HCT116 (cell line): Measurements from ENCODE around the gene HSBP1. TPM values are rescaled to one million over a fixed set of nuclear protein-coding genes. Genes with fewer than 3 reads are reported as not detected.

Experiments
- ATAC-seq: fragments of 200-7000 bp; cut with Tn5 transposase; 2 replicates; pipeline ENCODE4 v1.9.1; 2020; ENCODE audit warnings: mild to moderate bottlenecking, moderate library complexity
- BruUV-seq: library from RNA; stranded (reverse); fragments of 400-500 nt; replicated peaks from 2 replicates; lab custom pipeline; 2021; lab: Mats Ljungman, UMichigan
- CTCF ChIA-PET: fragments of 300-600 bp; sonication (Branson Sonifier 250); formaldehyde crosslinking; loops from one replicate; lab custom pipeline; 2021; ENCODE audit warnings: antibody characterized with exemption; lab: Charles Lee
- POLR2A ChIA-PET: fragments of 300-600, 350-600 bp; sonication (Branson Sonifier 250); formaldehyde crosslinking; loops from one replicate; lab custom pipeline; 2021; ENCODE audit warnings: antibody characterized with exemption; lab: Charles Lee
- RAD21 ChIA-PET, 2 experiments: fragments of 300-600 bp; sonication (Branson Sonifier 250); formaldehyde crosslinking; loops; one replicate each; lab custom pipeline; 2023; ENCODE audit warnings: low total read pairs in 2 of 2; ENCODE audit not compliant: uncharacterized antibody in 2 of 2, unreplicated experiment in 2 of 2, low non-redundant PET in 1 of 2; lab: Charles Lee
- DNase-seq: peaks from one replicate; pipeline ENCODE4 v3.0.0-alpha.2; 2010; ENCODE audit warnings: low read depth, low spot score
- H2AFZ ChIP-seq: fragments of 200-600 bp; shearing (Covaris generic), sonication (generic); 2 replicates; pipeline ENCODE4 v1.6.1; 2017; ENCODE audit warnings: low read depth, mixed run types, mixed read lengths, antibody characterized with exemption, low read length; ENCODE audit not compliant: poor library complexity, severe bottlenecking
- H3K27ac ChIP-seq: 2 replicates; pipeline ENCODE4 v1.5.1; 2012; ENCODE audit warnings: low read depth, low read length
- H3K27me3 ChIP-seq: fragments of 200-600 bp; sonication (generic); 2 replicates; pipeline ENCODE4 v1.6.1; 2016; ENCODE audit warnings: mixed run types, low read length, mixed read lengths; ENCODE audit not compliant: insufficient read depth
- H3K36me3 ChIP-seq, 2 experiments: fragments of 200-500 bp in 1 of 2; fragments of 200-600 bp in 1 of 2; sonication (Bioruptor generic) in 1 of 2; sonication (generic) in 1 of 2; 2 replicates each; pipeline versions ENCODE4 v1.5.1 to v1.6.1; 2014 to 2016; ENCODE audit warnings: low read length in 2 of 2, inconsistent platforms in 1 of 2, mixed read lengths in 1 of 2, mixed run types in 1 of 2; ENCODE audit not compliant: insufficient read depth in 2 of 2, control insufficient read depth in 1 of 2
- H3K4me1 ChIP-seq, 2 experiments: fragments of 200-600 bp in 1 of 2; sonication (generic) in 1 of 2; 2 replicates each; pipeline versions ENCODE4 v1.5.1 to v1.6.1; 2012 to 2017; ENCODE audit warnings: low read length in 2 of 2, inconsistent platforms in 1 of 2, mild to moderate bottlenecking in 1 of 2, mixed read lengths in 1 of 2, mixed run types in 1 of 2, moderate library complexity in 1 of 2; ENCODE audit not compliant: insufficient read depth in 2 of 2, control insufficient read depth in 1 of 2
- H3K4me2 ChIP-seq: fragments of 200-600 bp; sonication (generic); 2 replicates; pipeline ENCODE4 v1.6.1; 2017; ENCODE audit warnings: mixed run types, low read length, mixed read lengths
- H3K4me3 ChIP-seq, 2 experiments: fragments of 200-600 bp in 1 of 2; sonication (generic) in 1 of 2; replicated peaks in 1 of 2; 2 replicates each; pipeline ENCODE4 v1.5.1; 2011 to 2016; ENCODE audit warnings: low read length in 2 of 2, control low read depth in 1 of 2, low read depth in 1 of 2, mild to moderate bottlenecking in 1 of 2, mixed read lengths in 1 of 2, mixed run types in 1 of 2
- H3K79me2 ChIP-seq: fragments of 200-600 bp; sonication (generic); 2 replicates; pipeline ENCODE4 v1.6.1; 2017; ENCODE audit warnings: mild to moderate bottlenecking, mixed run types, low read length, moderate library complexity, mixed read lengths; ENCODE audit not compliant: insufficient read depth
- H3K9ac ChIP-seq: fragments of 200-600 bp; sonication (generic); 2 replicates; pipeline ENCODE4 v1.6.1; 2016; ENCODE audit warnings: low read length, mixed read lengths
- H3K9me2 ChIP-seq: fragments of 200-600 bp; sonication (generic), shearing (Covaris generic); 2 replicates; pipeline ENCODE4 v1.6.1; 2017; ENCODE audit warnings: mixed run types, mild to moderate bottlenecking, moderate library complexity; ENCODE audit not compliant: insufficient read depth
- H3K9me3 ChIP-seq, 2 experiments: fragments of 200-500 bp in 1 of 2; fragments of 200-600 bp in 1 of 2; sonication (Bioruptor generic) in 1 of 2; sonication (generic) in 1 of 2; 2 replicates each; pipeline ENCODE4 v1.6.1; 2014 to 2017; ENCODE audit warnings: low read length in 2 of 2, mixed read lengths in 2 of 2, inconsistent platforms in 1 of 2, low read depth in 1 of 2, mild to moderate bottlenecking in 1 of 2, mixed run types in 1 of 2, moderate library complexity in 1 of 2; ENCODE audit not compliant: control insufficient read depth in 1 of 2, insufficient read depth in 1 of 2
- H4K20me1 ChIP-seq: fragments of 200-600 bp; sonication (generic), shearing (Covaris generic); 2 replicates; pipeline ENCODE4 v1.6.1; 2017; ENCODE audit warnings: mixed run types, mild to moderate bottlenecking, moderate library complexity; ENCODE audit not compliant: insufficient read depth
- CTCF ChIP-seq, 3 experiments: fragments of 200-600 bp in 1 of 3; sonication (generic) in 1 of 3; IDR thresholded peaks in 2 of 3; conservative IDR thresholded peaks in 1 of 3; 2 replicates each; pipeline ENCODE4 v1.5.1; 2012 to 2017; ENCODE audit warnings: low read depth in 2 of 3, low read length in 2 of 3, antibody characterized with exemption in 1 of 3, borderline replicate concordance in 1 of 3, control low read depth in 1 of 3, mild to moderate bottlenecking in 1 of 3, mixed read lengths in 1 of 3, mixed run types in 1 of 3, moderate library complexity in 1 of 3; ENCODE audit not compliant: insufficient read depth in 1 of 3
- EGR1 ChIP-seq: IDR thresholded peaks from 2 replicates; pipeline ENCODE4 v1.6.1; 2012; ENCODE audit warnings: low read depth
- MAX ChIP-seq: IDR thresholded peaks from 2 replicates; pipeline ENCODE4 v1.6.1; 2012
- RAD21 ChIP-seq: IDR thresholded peaks from 2 replicates; pipeline ENCODE4 v1.6.1; 2012; ENCODE audit warnings: low read depth, mild to moderate bottlenecking
- YY1 ChIP-seq: IDR thresholded peaks from 2 replicates; pipeline ENCODE4 v1.6.1; 2011; ENCODE audit warnings: low read length, low read depth, moderate library complexity, mild to moderate bottlenecking; ENCODE audit not compliant: insufficient replicate concordance; ENCODE audit errors: extremely low read depth
- ZFX ChIP-seq: fragments of 450-650 bp; IDR thresholded peaks from 2 replicates; pipeline ENCODE4 v1.6.1; 2017
- intact Hi-C: fragments of 100-400 bp; cut with micrococcal nuclease; formaldehyde crosslinking; loops from 2 replicates; pipeline ENCODE4 v1.10.0; 2022
- total RNA-seq: library from RNA; stranded (reverse); gene quantifications from one replicate; pipeline ENCODE4 v1.2.1, GENCODE V29; 2021; ENCODE audit not compliant: unreplicated experiment

Gene HSBP1
- total RNA-seq, 1 experiment from 2014 or later: 270 TPM

GRCh38 chr16:83826146-83826913 is 18.6 kb downstream of the HSBP1 start:
- TF ChIP-seq RAD21 (peak; percentile 99), CTCF (IDR thresholded peaks at IDR 0.05 in 2 of 3, conservative IDR thresholded peaks at IDR 0.05 in 1 of 3; ENCODE audit: borderline replicate concordance in 1 of 3, insufficient read depth in 1 of 3, low read depth in 2 of 3, low read length in 2 of 3) (peak; percentile 94 to 99 (median 97)), EGR1 (peak; percentile 69), ZFX (no peak), MAX (no peak), YY1 (peak; percentile 52)
- Histone ChIP-seq H3K9me3 (no peaks in the 10 kb centered on the region), H3K79me2 (no peaks in the 10 kb centered on the region), H4K20me1 (no peaks in the 10 kb centered on the region), H3K4me3 (peak overlapping the region in 1 of 2 experiments; percentile 8; a peak in 1 of 4 replicates), H3K9ac (no peak overlapping the region), H2AFZ (peak overlapping the region; percentile 100), H3K4me2 (peak overlapping the region; percentile 67), H3K4me1 (peaks cover 6 to 18% of the 10 kb centered on the region in 2 experiments; a peak in 3 of 4 replicates), H3K27me3 (no peaks in the 10 kb centered on the region), H3K27ac (no peak overlapping the region), H3K36me3 (no peaks in the 10 kb centered on the region), H3K9me2 (no peaks in the 10 kb centered on the region)
- ATAC-seq (peak; percentile 94), DNase-seq (peak; percentile 64)
- POLR2A ChIA-PET: interaction anchor here (0.9 kb wide), 1 partner anchor 128 kb away, joined by 3 read pairs; no protein-coding TSS in a partner anchor
- intact Hi-C loops: loop anchor here (1.0 to 5.0 kb wide), 4 partner anchors 53 to 239 kb away; partner anchors contain the start of gene OSGIN1
- RAD21 ChIA-PET: interaction anchor here in 1 of 2 experiments (0.6 to 1.2 kb wide), 3 partner anchors 52 to 73 kb away, joined by 3 to 4 read pairs (median 3); no protein-coding TSS in a partner anchor
- CTCF ChIA-PET: interaction anchor here (0.6 to 2.4 kb wide), 11 partner anchors 10 to 240 kb away, joined by 3 to 7 read pairs (median 3); no protein-coding TSS in a partner anchor
- BruUV-seq: no TSS peak
